ENCODE data around the gene UBE2H. TPM values are rescaled to one million over a fixed set of nuclear protein-coding genes. Genes with fewer than 3 reads are reported as not detected.
"Not testable (repeated sequence)": the region's sequence is repeated elsewhere in the genome, so short reads cannot be mapped to it uniquely, and the experiment has no call there.

The UBE2H gene
- total and polyA plus RNA-seq, 7 experiments from 2014 or later: 32.0 to 69.2 (median 49.1) TPM

DNA sequence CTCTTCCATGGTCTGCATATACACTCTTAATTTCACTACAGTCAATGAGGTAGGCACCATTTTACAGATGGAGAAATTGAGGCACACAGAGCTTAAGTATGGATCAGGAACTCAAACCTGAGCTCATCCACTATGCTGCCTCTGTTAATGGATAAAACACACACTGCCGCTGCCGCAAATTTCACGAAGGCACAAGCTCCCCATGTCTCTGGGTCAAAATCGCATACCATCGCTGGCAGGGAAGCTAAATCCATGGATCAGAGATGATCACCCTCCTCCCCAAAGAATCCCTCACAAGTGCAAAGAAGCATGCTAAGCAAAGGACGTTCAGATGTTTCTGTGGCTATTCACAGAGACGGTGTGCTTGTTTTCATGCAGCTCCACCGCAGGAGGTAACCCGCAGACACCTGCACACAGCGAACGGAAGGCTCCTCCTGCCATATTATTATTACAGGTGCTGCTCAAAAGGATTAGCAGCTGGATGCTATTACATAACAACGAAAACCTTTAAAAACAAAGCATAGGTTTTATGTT is 109.3 kb downstream of the UBE2H start:
- Mint-ChIP-seq H3K27ac (peak overlapping the region in 4 of 9 donors; percentile 4 to 55 (median 37)), H3K4me3 (peak overlapping the region in 3 of 10 donors; percentile 2 to 53 (median 15)), H3K36me3 (peaks cover 0 to 14% (median 8%) of the 10 kb centered on the region in 5 donors), H3K4me1 (peaks cover 28 to 73% (median 64%) of the 10 kb centered on the region in 7 donors), H3K9me3 (no peaks in the 10 kb centered on the region), H3K27me3 (no peaks in the 10 kb centered on the region)
- H3K36me3 ChIP-seq (ENCODE audit: control insufficient read depth in 2 of 3, insufficient read depth in 3 of 3, low read length in 3 of 3): peaks cover 0 to 9% (median 0%) of the 10 kb centered on the region in 3 experiments
- peaks cover 17 to 24% of the 10 kb centered on the region in 2 donors for H3K4me1 ChIP-seq (ENCODE audit: control insufficient read depth in 2 of 2, insufficient read depth in 2 of 2, low read length in 2 of 2)
- H3K9me3 ChIP-seq (ENCODE audit: control insufficient read depth in 2 of 3, low read length in 3 of 3): no peaks in the 10 kb centered on the region
- no peak overlapping the region for H3K27ac ChIP-seq (ENCODE audit: low read depth, low read length)
- ChIA-PET POLR2A (no interaction called here), CTCF (interaction anchor here (0.7 to 1.5 kb wide), 2 partner anchors 13 to 230 kb away, joined by 3 to 8 read pairs; no protein-coding TSS in a partner anchor)
- H3K4me3 ChIP-seq (ENCODE audit: low read length): no peak overlapping the region
- ATAC-seq: no peak
- no peaks in the 10 kb centered on the region for H3K27me3 ChIP-seq (ENCODE audit: control insufficient read depth in 2 of 2, insufficient read depth in 2 of 2, low read length in 2 of 2)
- no peak for DNase-seq
- intact Hi-C loops (cut with micrococcal nuclease): no loop called here

DNA sequence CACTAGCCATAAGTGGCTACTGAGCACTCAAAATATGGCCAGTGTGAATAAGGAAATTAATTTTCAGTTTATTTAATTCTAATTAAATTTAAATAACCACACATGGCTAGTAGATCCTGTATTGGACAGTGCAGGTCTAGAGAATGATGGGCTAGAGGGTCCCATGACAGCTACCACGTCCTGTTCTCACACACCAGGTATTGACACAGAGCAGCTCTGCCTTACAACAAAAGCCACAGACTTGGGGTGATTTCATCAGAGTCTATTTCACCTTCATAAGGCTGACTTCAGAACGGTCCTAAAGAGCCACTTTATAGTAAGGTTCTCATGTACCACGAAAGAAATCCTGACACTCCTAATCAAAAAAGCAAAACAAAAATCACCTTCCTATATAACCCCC is 111.3 kb downstream of the UBE2H start:
- intact Hi-C loops (cut with micrococcal nuclease): no loop called here

DNA sequence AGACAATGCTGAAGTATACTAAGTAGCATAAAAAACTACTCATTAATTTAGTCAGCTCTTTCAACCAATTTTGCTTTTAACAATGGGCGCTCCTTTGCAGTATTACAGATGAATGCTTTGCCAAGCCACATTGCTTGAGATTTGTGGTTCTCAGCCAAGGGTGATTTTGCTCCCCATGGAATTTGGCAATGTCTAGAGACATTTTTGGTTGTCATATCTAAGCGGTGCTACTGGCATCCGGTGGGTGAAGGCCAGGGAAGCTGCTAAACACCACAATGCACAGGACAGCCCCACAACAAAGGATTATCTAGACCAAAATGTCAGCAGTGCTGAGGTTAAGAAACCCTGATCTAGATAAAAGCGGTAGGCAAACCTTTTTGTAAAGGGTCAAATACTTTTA is 112.0 kb downstream of the UBE2H start:
- ChIA-PET CTCF (interaction anchor here (1.1 to 1.3 kb wide), 2 partner anchors 9 to 16 kb away, joined by 3 to 4 read pairs; no protein-coding TSS in a partner anchor), POLR2A (interaction anchor here (0.6 to 0.7 kb wide), 2 partner anchors 15 to 1531 kb away, joined by 3 read pairs; no protein-coding TSS in a partner anchor)
- H3K27me3 ChIP-seq (ENCODE audit: control insufficient read depth in 2 of 2, insufficient read depth in 2 of 2, low read length in 2 of 2): no peaks in the 10 kb centered on the region
- Mint-ChIP-seq H3K27me3 (no peaks in the 10 kb centered on the region), H3K36me3 (peaks cover 0 to 14% (median 7%) of the 10 kb centered on the region in 5 donors), H3K9me3 (peaks cover 0 to 3% (median 0%) of the 10 kb centered on the region in 11 donors), H3K4me1 (peaks cover 23 to 51% (median 38%) of the 10 kb centered on the region in 7 donors), H3K4me3 (no peak overlapping the region), H3K27ac (peak overlapping the region in 7 of 9 donors; percentile 19 to 72 (median 58))
- intact Hi-C loops (cut with micrococcal nuclease): no loop called here
- no peak overlapping the region for H3K4me3 ChIP-seq (ENCODE audit: low read length)
- no peak overlapping the region for H3K27ac ChIP-seq (ENCODE audit: low read depth, low read length)
- peaks cover 0 to 23% (median 0%) of the 10 kb centered on the region in 3 experiments for H3K36me3 ChIP-seq (ENCODE audit: control insufficient read depth in 2 of 3, insufficient read depth in 3 of 3, low read length in 3 of 3)
- ATAC-seq: peak; percentile 36
- peaks cover 17 to 24% of the 10 kb centered on the region in 2 donors for H3K4me1 ChIP-seq (ENCODE audit: control insufficient read depth in 2 of 2, insufficient read depth in 2 of 2, low read length in 2 of 2)
- H3K9me3 ChIP-seq (ENCODE audit: control insufficient read depth in 2 of 3, low read length in 3 of 3): no peaks in the 10 kb centered on the region
- DNase-seq: no peak

More for the DNA sequence above, 111.3 kb downstream of the UBE2H start:
- peak overlapping the region in 2 of 10 donors; percentile 8 to 15 for H3K4me3 Mint-ChIP-seq
- peaks cover 0 to 19% (median 0%) of the 10 kb centered on the region in 3 experiments for H3K36me3 ChIP-seq (ENCODE audit: control insufficient read depth in 2 of 3, insufficient read depth in 3 of 3, low read length in 3 of 3)
- DNase-seq: no peak
- ATAC-seq: peak; percentile 55
- no peaks in the 10 kb centered on the region for H3K27me3 Mint-ChIP-seq
- H3K4me1 ChIP-seq (ENCODE audit: control insufficient read depth in 2 of 2, insufficient read depth in 2 of 2, low read length in 2 of 2): peaks cover 17 to 24% of the 10 kb centered on the region in 2 donors
- H3K4me1 Mint-ChIP-seq: peaks cover 26 to 56% (median 45%) of the 10 kb centered on the region in 7 donors
- ChIA-PET POLR2A (interaction anchor here (0.6 to 0.7 kb wide), 2 partner anchors 14 to 1530 kb away, joined by 3 read pairs; no protein-coding TSS in a partner anchor), CTCF (interaction anchor here (1.1 to 1.3 kb wide), 2 partner anchors 8 to 16 kb away, joined by 3 to 4 read pairs; no protein-coding TSS in a partner anchor)
- H3K27me3 ChIP-seq (ENCODE audit: control insufficient read depth in 2 of 2, insufficient read depth in 2 of 2, low read length in 2 of 2): no peaks in the 10 kb centered on the region
- H3K27ac Mint-ChIP-seq: peak overlapping the region in 5 of 9 donors; percentile 2 to 70 (median 53)
- no peaks in the 10 kb centered on the region for H3K9me3 ChIP-seq (ENCODE audit: control insufficient read depth in 2 of 3, low read length in 3 of 3)
- H3K4me3 ChIP-seq (ENCODE audit: low read length): no peak overlapping the region
- H3K27ac ChIP-seq (ENCODE audit: low read depth, low read length): no peak overlapping the region
- H3K36me3 Mint-ChIP-seq: peaks cover 0 to 11% (median 6%) of the 10 kb centered on the region in 5 donors
- H3K9me3 Mint-ChIP-seq: peaks cover 0 to 1% (median 0%) of the 10 kb centered on the region in 11 donors

DNA sequence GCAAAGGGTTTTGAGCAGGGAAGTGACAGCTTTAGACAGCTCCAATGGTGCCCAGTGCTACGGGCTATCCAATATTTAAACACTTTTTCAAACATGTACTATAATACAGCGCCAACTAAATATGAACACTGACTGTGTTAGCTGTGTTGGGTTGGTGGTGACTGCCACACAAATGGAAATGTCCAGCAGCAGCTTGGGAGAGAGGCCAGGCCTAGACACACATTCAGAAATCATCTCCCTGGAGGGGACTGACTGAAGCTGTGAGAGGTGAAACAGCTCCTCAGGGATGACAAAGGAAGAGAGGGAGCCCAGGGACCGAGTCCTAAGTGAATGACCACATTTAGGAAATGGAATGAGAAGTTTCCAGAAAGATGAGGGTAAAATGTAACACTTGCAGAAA is 115.8 kb downstream of the UBE2H start:
- Histone ChIP-seq H3K9me3 (ENCODE audit: control insufficient read depth in 2 of 3, low read length in 3 of 3) (no peaks in the 10 kb centered on the region), H3K36me3 (ENCODE audit: control insufficient read depth in 2 of 3, insufficient read depth in 3 of 3, low read length in 3 of 3) (peaks cover 0 to 34% (median 0%) of the 10 kb centered on the region in 3 experiments), H3K27me3 (ENCODE audit: control insufficient read depth in 2 of 2, insufficient read depth in 2 of 2, low read length in 2 of 2) (no peaks in the 10 kb centered on the region), H3K4me3 (ENCODE audit: low read length) (no peak overlapping the region), H3K27ac (ENCODE audit: low read depth, low read length) (no peak overlapping the region), H3K4me1 (ENCODE audit: control insufficient read depth in 2 of 2, insufficient read depth in 2 of 2, low read length in 2 of 2) (peaks cover 5 to 6% of the 10 kb centered on the region in 2 donors)
- DNase-seq: no peak
- ATAC-seq: no peak
- intact Hi-C loops (cut with micrococcal nuclease): no loop called here
- Mint-ChIP-seq H3K4me3 (no peak overlapping the region), H3K27me3 (no peaks in the 10 kb centered on the region), H3K27ac (peak overlapping the region in 5 of 9 donors; percentile 58 to 77 (median 65)), H3K9me3 (peaks cover 0 to 3% (median 0%) of the 10 kb centered on the region in 11 donors), H3K4me1 (peaks cover 5 to 18% (median 12%) of the 10 kb centered on the region in 7 donors), H3K36me3 (peaks cover 4 to 30% (median 14%) of the 10 kb centered on the region in 5 donors)
- CTCF ChIA-PET: no interaction called here
- POLR2A ChIA-PET: no interaction called here

DNA sequence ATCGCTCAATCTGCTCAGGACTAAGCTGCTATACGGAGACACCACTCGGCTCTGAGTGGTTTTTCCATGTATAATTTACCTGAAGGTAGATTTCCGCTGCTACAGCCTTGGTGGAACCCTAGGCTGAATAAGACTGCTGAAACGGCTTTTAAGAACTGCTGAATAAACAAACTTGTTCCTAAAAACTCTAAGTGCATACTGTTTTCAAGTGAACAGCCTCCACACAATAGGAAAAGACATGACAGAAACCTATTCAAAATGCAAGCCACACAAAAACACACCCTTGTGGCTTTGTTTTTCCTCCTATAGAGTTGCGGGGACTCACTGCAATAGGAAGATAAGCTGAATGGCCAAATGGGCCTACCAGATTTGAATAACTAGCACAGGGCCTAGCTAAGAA is 117.2 kb downstream of the UBE2H start:
- peaks cover 0 to 6% (median 3%) of the 10 kb centered on the region in 7 donors for H3K4me1 Mint-ChIP-seq
- H3K36me3 Mint-ChIP-seq: peaks cover 4 to 33% (median 14%) of the 10 kb centered on the region in 5 donors
- H3K4me3 ChIP-seq (ENCODE audit: low read length): no peak overlapping the region
- H3K27ac ChIP-seq (ENCODE audit: low read depth, low read length): no peak overlapping the region
- H3K9me3 Mint-ChIP-seq: peaks cover 0 to 3% (median 0%) of the 10 kb centered on the region in 11 donors
- H3K4me3 Mint-ChIP-seq: no peak overlapping the region
- H3K27ac Mint-ChIP-seq: no peak overlapping the region
- ChIA-PET POLR2A (no interaction called here), CTCF (interaction anchor here (1.3 to 2.2 kb wide), 2 partner anchors 10 to 175 kb away, joined by 4 to 5 read pairs; no protein-coding TSS in a partner anchor)
- H3K27me3 ChIP-seq (ENCODE audit: control insufficient read depth in 2 of 2, insufficient read depth in 2 of 2, low read length in 2 of 2): no peaks in the 10 kb centered on the region
- no peak for ATAC-seq
- H3K9me3 ChIP-seq (ENCODE audit: control insufficient read depth in 2 of 3, low read length in 3 of 3): no peaks in the 10 kb centered on the region
- intact Hi-C loops (cut with micrococcal nuclease): no loop called here
- no peaks in the 10 kb centered on the region for H3K4me1 ChIP-seq (ENCODE audit: control insufficient read depth in 2 of 2, insufficient read depth in 2 of 2, low read length in 2 of 2)
- DNase-seq: no peak
- H3K27me3 Mint-ChIP-seq: no peaks in the 10 kb centered on the region
- peaks cover 0 to 34% (median 0%) of the 10 kb centered on the region in 3 experiments for H3K36me3 ChIP-seq (ENCODE audit: control insufficient read depth in 2 of 3, insufficient read depth in 3 of 3, low read length in 3 of 3)

DNA sequence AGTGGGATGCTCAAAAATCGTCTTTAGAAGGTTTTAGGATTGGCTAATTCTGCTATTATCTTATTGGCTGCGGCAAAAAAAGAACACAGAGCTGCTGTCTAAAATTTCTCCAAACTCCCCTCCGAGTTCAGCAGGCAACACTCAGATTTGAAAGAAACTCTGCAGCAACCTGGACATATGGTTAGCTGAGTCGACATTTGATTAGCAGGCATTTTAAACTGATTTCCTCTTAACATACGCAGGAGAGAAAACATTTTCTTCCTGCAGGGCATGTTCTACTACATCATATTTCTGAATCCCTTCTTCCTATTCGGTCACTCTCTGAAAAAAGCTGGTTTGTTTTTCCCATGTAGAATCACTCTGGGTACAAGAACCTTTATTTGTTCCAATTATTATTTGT is 119.4 kb downstream of the UBE2H start:
- H3K27me3 ChIP-seq (ENCODE audit: control insufficient read depth in 2 of 2, insufficient read depth in 2 of 2, low read length in 2 of 2); H3K9me3 Mint-ChIP-seq; H3K4me3 Mint-ChIP-seq; ATAC-seq; CTCF ChIA-PET; H3K9me3 ChIP-seq (ENCODE audit: control insufficient read depth in 2 of 3, low read length in 3 of 3); POLR2A ChIA-PET; H3K27ac ChIP-seq (ENCODE audit: low read depth, low read length); DNase-seq; H3K27me3 Mint-ChIP-seq; H3K4me1 ChIP-seq (ENCODE audit: control insufficient read depth in 2 of 2, insufficient read depth in 2 of 2, low read length in 2 of 2); intact Hi-C loops (cut with micrococcal nuclease); H3K4me3 ChIP-seq (ENCODE audit: low read length): not testable (repeated sequence)
- H3K4me1 Mint-ChIP-seq: peaks cover 7 to 12% (median 12%) of the 10 kb centered on the region in 7 donors
- peaks cover 0 to 25% (median 0%) of the 10 kb centered on the region in 3 experiments for H3K36me3 ChIP-seq (ENCODE audit: control insufficient read depth in 2 of 3, insufficient read depth in 3 of 3, low read length in 3 of 3)
- peak overlapping the region in 1 of 9 donors; percentile 28 for H3K27ac Mint-ChIP-seq
- peaks cover 2 to 28% (median 10%) of the 10 kb centered on the region in 5 donors for H3K36me3 Mint-ChIP-seq
